ENCODE measurements around the gene SGSM2.

Gene SGSM2
- 63.5 to 367 (median 164) reads per million in 9 experiments for total RNA-seq

- H3K27me3 Mint-ChIP-seq: no peaks in the 10 kb centered on the region
- peaks cover 16 to 27% of the 10 kb centered on the region in 2 donors for H3K4me1 Mint-ChIP-seq (ENCODE audit: low read depth in 2 of 2)
- H3K4me3 Mint-ChIP-seq: peak within 1 kb of the TSS; percentile 98
- H3K9me3 Mint-ChIP-seq: no peaks in the 10 kb centered on the region
- ATAC-seq (replicated peaks): peak; percentile 71
- peak; percentile 57 to 69 (median 62) for DNase-seq
- H3K36me3 Mint-ChIP-seq (ENCODE audit: insufficient read depth): peaks cover 27% of the 10 kb centered on the region
- peak within 1 kb of the TSS; percentile 92 to 97 for H3K27ac Mint-ChIP-seq
Observed at GRCh38 chr17:2336852-2337543, at the start of gene SGSM2. Gene SGSM2 (plus strand): TSS chr17:2337501. CDS start chr17:2337689, 188 bp downstream.

GRCh38 chr17:2289878-2290478 lies 47.3 kb upstream of the SGSM2 start:
- Mint-ChIP-seq H3K27me3 (no peaks in the 10 kb centered on the region), H3K9me3 (no peaks in the 10 kb centered on the region), H3K36me3 (ENCODE audit: insufficient read depth) (peaks cover 58% of the 10 kb centered on the region), H3K27ac (peak overlapping the region in 1 of 2 donors; percentile 11), H3K4me1 (ENCODE audit: low read depth in 2 of 2) (peaks cover 3 to 4% of the 10 kb centered on the region in 2 donors), H3K4me3 (no peak overlapping the region)
- DNase-seq (no peak), ATAC-seq (replicated peaks) (no peak)

- Mint-ChIP-seq H3K27ac (no peak overlapping the region), H3K4me3 (no peak overlapping the region), H3K4me1 (ENCODE audit: low read depth in 2 of 2) (peaks cover 11 to 17% of the 10 kb centered on the region in 2 donors), H3K36me3 (ENCODE audit: insufficient read depth) (peaks cover 61% of the 10 kb centered on the region), H3K27me3 (no peaks in the 10 kb centered on the region), H3K9me3 (no peaks in the 10 kb centered on the region)
- no peak for ATAC-seq (replicated peaks)
- DNase-seq: no peak
Observed at GRCh38 chr17:2292100-2292499, 45.2 kb upstream of the SGSM2 start.

- H3K9me3 Mint-ChIP-seq: no peaks in the 10 kb centered on the region
- peaks cover 58% of the 10 kb centered on the region for H3K36me3 Mint-ChIP-seq (ENCODE audit: insufficient read depth)
- no peak for ATAC-seq (replicated peaks)
- H3K4me3 Mint-ChIP-seq: no peak overlapping the region
- H3K27ac Mint-ChIP-seq: peak overlapping the region in 1 of 2 donors; percentile 23
- peaks cover 23 to 35% of the 10 kb centered on the region in 2 donors for H3K4me1 Mint-ChIP-seq (ENCODE audit: low read depth in 2 of 2)
- DNase-seq: no peak
- no peaks in the 10 kb centered on the region for H3K27me3 Mint-ChIP-seq
Observed at GRCh38 chr17:2295575-2295974, 41.7 kb upstream of the SGSM2 start.

- Mint-ChIP-seq H3K27ac (no peak overlapping the region), H3K36me3 (ENCODE audit: insufficient read depth) (peaks cover 49% of the 10 kb centered on the region), H3K4me3 (no peak overlapping the region), H3K4me1 (ENCODE audit: low read depth in 2 of 2) (peaks cover 26 to 36% of the 10 kb centered on the region in 2 donors), H3K9me3 (no peaks in the 10 kb centered on the region), H3K27me3 (no peaks in the 10 kb centered on the region)
- DNase-seq (no peak), ATAC-seq (replicated peaks) (no peak)
Observed at GRCh38 chr17:2297023-2297422, 40.3 kb upstream of the SGSM2 start.

- Mint-ChIP-seq H3K27ac (no peak overlapping the region), H3K36me3 (ENCODE audit: insufficient read depth) (peaks cover 47% of the 10 kb centered on the region), H3K4me3 (no peak overlapping the region), H3K9me3 (no peaks in the 10 kb centered on the region), H3K27me3 (no peaks in the 10 kb centered on the region), H3K4me1 (ENCODE audit: low read depth in 2 of 2) (peaks cover 25 to 42% of the 10 kb centered on the region in 2 donors)
- ATAC-seq (replicated peaks): no peak
- no peak for DNase-seq
Observed at GRCh38 chr17:2299136-2299535, 38.2 kb upstream of the SGSM2 start.

GRCh38 chr17:2299756-2300155 lies 37.5 kb upstream of the SGSM2 start:
- DNase-seq (no peak), ATAC-seq (replicated peaks) (no peak)
- H3K36me3 Mint-ChIP-seq (ENCODE audit: insufficient read depth): peaks cover 47% of the 10 kb centered on the region
- H3K9me3 Mint-ChIP-seq: no peaks in the 10 kb centered on the region
- no peak overlapping the region for H3K27ac Mint-ChIP-seq
- H3K4me1 Mint-ChIP-seq (ENCODE audit: low read depth in 2 of 2): peaks cover 25 to 42% of the 10 kb centered on the region in 2 donors
- H3K27me3 Mint-ChIP-seq: no peaks in the 10 kb centered on the region
- H3K4me3 Mint-ChIP-seq: no peak overlapping the region

- ATAC-seq (replicated peaks) (peak; percentile 2), DNase-seq (peak in 2 of 3 experiments; percentile 5 to 20)
- peak overlapping the region; percentile 85 to 89 for H3K4me3 Mint-ChIP-seq
- no peaks in the 10 kb centered on the region for H3K9me3 Mint-ChIP-seq
- no peaks in the 10 kb centered on the region for H3K27me3 Mint-ChIP-seq
- peaks cover 25% of the 10 kb centered on the region for H3K36me3 Mint-ChIP-seq (ENCODE audit: insufficient read depth)
- peak overlapping the region; percentile 85 to 88 for H3K27ac Mint-ChIP-seq
- peaks cover 20 to 31% of the 10 kb centered on the region in 2 donors for H3K4me1 Mint-ChIP-seq (ENCODE audit: low read depth in 2 of 2)
Observed at GRCh38 chr17:2302778-2303203, 34.5 kb upstream of the SGSM2 start.

- H3K4me1 Mint-ChIP-seq (ENCODE audit: low read depth in 2 of 2): peaks cover 20 to 27% of the 10 kb centered on the region in 2 donors
- H3K9me3 Mint-ChIP-seq: no peaks in the 10 kb centered on the region
- peak within 1 kb of the TSS; percentile 85 to 88 for H3K27ac Mint-ChIP-seq
- DNase-seq (peak; percentile 88 to 89 (median 88)), ATAC-seq (replicated peaks) (peak; percentile 85)
- H3K4me3 Mint-ChIP-seq: peak within 1 kb of the TSS; percentile 85 to 89
- peaks cover 19% of the 10 kb centered on the region for H3K36me3 Mint-ChIP-seq (ENCODE audit: insufficient read depth)
- no peaks in the 10 kb centered on the region for H3K27me3 Mint-ChIP-seq
Observed at GRCh38 chr17:2303204-2304188, 33.8 kb upstream of the SGSM2 start, which contains the start of the genes SMG6 and SRR. Gene SMG6 (minus strand): TSS chr17:2303785. CDS start chr17:2303720, 65 bp downstream. Gene SRR (plus strand): TSS chr17:2303950. CDS start chr17:2315561, 11,611 bp downstream.

- Mint-ChIP-seq H3K36me3 (ENCODE audit: insufficient read depth) (peaks cover 11% of the 10 kb centered on the region), H3K4me3 (peak overlapping the region; percentile 51 to 85), H3K27ac (no peak overlapping the region), H3K4me1 (ENCODE audit: low read depth in 2 of 2) (peaks cover 18 to 30% of the 10 kb centered on the region in 2 donors), H3K9me3 (no peaks in the 10 kb centered on the region), H3K27me3 (no peaks in the 10 kb centered on the region)
- DNase-seq: no peak
- ATAC-seq (replicated peaks): no peak
Observed at GRCh38 chr17:2304931-2305330, 32.4 kb upstream of the SGSM2 start.

- Mint-ChIP-seq H3K9me3 (no peaks in the 10 kb centered on the region), H3K36me3 (ENCODE audit: insufficient read depth) (peaks cover 7% of the 10 kb centered on the region), H3K4me1 (ENCODE audit: low read depth in 2 of 2) (peaks cover 7 to 14% of the 10 kb centered on the region in 2 donors), H3K4me3 (no peak overlapping the region), H3K27ac (no peak overlapping the region), H3K27me3 (no peaks in the 10 kb centered on the region)
- DNase-seq (no peak), ATAC-seq (replicated peaks) (no peak)
Observed at GRCh38 chr17:2309338-2310154, 27.8 kb upstream of the SGSM2 start.

- H3K27me3 Mint-ChIP-seq: no peaks in the 10 kb centered on the region
- no peaks in the 10 kb centered on the region for H3K9me3 Mint-ChIP-seq
- peaks cover 0 to 5% of the 10 kb centered on the region in 2 donors for H3K4me1 Mint-ChIP-seq (ENCODE audit: low read depth in 2 of 2)
- H3K4me3 Mint-ChIP-seq: no peak overlapping the region
- ATAC-seq (replicated peaks) (no peak), DNase-seq (no peak)
- no peak overlapping the region for H3K27ac Mint-ChIP-seq
- peaks cover 4% of the 10 kb centered on the region for H3K36me3 Mint-ChIP-seq (ENCODE audit: insufficient read depth)
Observed at GRCh38 chr17:2312736-2313135, 24.6 kb upstream of the SGSM2 start.
